ENCODE data around the gene SEPTIN14.

DNA sequence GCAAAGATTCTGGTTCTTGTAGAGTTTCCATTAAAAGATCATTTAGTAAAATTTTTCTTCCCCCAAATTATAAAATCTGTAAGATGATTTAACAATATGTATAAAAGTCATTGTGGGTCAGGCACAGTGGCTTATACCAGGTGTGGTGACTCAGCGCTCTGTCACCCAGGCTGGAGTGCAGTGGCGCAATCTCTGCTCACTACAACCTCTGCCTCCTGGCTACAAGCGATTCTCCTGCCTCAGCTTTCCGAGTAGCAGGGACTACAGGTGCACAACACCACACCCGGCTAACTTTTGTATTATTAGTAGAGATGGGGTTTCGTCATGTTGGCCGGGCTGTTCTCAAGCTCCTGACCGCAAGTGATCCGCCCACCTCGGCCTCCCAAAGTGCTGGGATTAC, 68.0 kb downstream of the SEPTIN14 start:
- TF ChIP-seq ZNF565 (CRISPR knock-in tag; conservative IDR thresholded peaks at IDR 0.05; ENCODE audit: low read depth): no peak
- TF ChIP-seq OSR1 (CRISPR knock-in tag; IDR thresholded peaks at IDR 0.05): no peak
- no peak for TF ChIP-seq TCF4 (CRISPR knock-in tag; IDR thresholded peaks at IDR 0.05; ENCODE audit: borderline replicate concordance)
- no peak for TF ChIP-seq ZNF8 (CRISPR knock-in tag; IDR thresholded peaks at IDR 0.05)
